D721Med (cell line): ENCODE measurements around the gene PLEKHJ1.

Source experiments
- DNase-seq: peaks from one replicate; pipeline ENCODE4 v3.0.0; 2011; ENCODE audit warnings: low spot score; ENCODE audit not compliant: insufficient read length
- FAIRE-seq: peaks from 2 replicates; lab custom pipeline; 2011; peaks lifted over from hg19 to GRCh38; lab: Jason Lieb, UNC
- TF ChIP-seq, protein P1 (sequence below): IDR thresholded peaks from 2 replicates; pipeline ENCODE4 v1.5.1; 2012; ENCODE audit warnings: mild to moderate bottlenecking, control low read depth; ENCODE audit not compliant: insufficient read depth; ENCODE audit errors: missing control alignments

PLEKHJ1 gene

DNA sequence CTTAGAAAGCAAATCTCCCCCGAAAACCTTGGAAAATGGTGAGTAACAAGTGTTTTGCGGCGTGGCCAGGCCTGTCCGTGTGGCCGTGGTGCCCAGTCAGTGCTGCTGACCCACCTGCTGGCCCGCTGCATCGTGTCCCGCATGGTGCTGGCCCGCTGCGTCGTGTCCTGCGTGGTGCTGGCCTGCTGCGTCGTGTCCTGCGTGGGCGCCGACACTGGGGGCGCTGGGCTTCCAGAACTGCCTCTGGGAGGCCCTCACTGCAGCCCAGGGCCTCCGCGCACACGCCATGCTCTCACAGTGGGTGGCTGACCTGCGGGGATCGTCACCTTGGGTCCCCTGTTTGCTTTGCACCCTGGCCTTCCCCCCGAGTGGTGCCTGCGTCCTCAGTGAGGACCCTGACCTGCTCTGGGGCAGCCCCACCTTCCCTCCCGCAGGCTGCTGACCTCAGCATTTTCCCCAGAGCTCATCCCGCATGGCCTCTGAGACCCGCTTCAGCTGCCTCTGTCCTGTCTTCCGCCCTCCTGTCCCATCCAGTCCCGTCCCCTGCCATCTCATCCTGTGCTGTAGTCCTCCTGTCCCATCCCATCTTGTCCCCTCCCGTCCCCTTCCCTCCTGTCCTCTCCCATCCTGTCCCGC is 10.6 kb downstream of the PLEKHJ1 start:
- DNase-seq (no peak), FAIRE-seq (no peak)
- TF ChIP-seq, protein P1, sequence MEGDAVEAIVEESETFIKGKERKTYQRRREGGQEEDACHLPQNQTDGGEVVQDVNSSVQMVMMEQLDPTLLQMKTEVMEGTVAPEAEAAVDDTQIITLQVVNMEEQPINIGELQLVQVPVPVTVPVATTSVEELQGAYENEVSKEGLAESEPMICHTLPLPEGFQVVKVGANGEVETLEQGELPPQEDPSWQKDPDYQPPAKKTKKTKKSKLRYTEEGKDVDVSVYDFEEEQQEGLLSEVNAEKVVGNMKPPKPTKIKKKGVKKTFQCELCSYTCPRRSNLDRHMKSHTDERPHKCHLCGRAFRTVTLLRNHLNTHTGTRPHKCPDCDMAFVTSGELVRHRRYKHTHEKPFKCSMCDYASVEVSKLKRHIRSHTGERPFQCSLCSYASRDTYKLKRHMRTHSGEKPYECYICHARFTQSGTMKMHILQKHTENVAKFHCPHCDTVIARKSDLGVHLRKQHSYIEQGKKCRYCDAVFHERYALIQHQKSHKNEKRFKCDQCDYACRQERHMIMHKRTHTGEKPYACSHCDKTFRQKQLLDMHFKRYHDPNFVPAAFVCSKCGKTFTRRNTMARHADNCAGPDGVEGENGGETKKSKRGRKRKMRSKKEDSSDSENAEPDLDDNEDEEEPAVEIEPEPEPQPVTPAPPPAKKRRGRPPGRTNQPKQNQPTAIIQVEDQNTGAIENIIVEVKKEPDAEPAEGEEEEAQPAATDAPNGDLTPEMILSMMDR: no peak

DNA sequence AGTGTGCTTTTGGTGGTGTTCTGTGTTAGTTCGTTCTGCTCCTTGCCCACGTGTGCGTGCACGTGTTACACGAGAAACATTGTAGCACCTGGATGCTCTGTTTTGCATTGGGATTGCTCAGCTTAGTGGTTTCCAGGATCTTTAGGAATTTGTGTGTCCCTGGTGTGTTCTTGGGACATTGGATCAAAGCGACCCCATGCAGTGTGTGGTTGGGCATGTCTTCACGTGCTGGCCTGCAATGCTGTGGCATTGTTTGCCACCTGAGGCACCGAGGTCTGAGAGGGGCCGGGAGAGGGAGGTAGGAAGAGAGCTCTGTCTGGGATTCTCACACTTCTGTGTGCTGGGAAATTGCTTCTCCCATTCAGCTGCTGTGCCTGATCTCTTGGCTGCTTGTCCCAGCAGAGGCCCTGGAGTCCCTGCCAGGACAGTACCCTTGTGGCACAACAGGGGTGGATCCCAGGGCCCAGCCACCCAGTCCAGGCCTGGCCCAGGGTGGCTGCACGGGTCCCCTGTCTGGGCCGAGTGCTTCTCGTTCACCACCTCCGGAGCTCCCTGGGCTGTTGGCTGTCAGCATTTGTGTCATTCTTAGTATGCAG is 11.3 kb downstream of the PLEKHJ1 start:
- DNase-seq: no peak
- no peak for FAIRE-seq
- TF ChIP-seq, protein P1: no peak

DNA sequence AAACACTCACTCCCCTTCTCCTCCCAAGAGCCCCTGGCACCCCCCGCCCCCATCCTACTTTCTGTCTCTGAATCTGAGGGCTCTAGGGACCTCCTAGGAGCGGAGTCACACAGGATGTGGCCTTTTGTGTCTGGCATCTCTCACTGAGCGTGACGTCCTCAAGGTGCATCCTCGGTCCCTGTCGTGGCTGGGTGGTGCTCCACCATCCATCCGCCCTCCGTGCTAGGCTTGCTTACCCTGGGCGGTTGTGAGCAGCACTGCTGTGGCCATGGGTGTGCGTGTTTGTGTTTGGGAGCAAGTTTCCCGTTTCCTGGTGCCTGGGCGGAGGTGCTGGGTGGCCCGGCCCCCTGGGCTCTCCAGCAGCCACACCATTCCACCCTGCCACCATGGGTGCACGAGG is 12.2 kb downstream of the PLEKHJ1 start:
- DNase-seq (no peak), FAIRE-seq (no peak)
- TF ChIP-seq, protein P1: no peak

DNA sequence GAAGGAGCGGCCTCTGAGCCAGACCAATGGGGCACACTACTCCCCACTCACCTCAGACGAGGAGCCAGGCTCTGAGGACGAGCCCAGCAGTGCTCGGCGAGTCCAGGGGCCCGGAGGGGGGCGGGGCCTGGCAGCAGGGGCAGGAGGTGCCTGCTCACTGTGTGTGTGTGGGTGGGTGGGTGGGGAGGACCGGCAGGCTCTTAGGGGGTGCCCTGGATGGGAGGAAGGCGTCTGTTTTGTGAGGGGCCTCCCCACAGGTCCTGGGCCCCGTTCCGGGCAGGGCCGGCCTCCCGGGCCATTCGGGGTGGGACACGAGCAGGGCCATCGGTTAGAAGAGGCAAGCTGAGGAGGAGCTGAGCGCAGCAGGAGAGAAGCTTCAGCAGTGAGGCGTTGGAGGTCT is 12.7 kb downstream of the PLEKHJ1 start:
- FAIRE-seq (no peak), DNase-seq (no peak)
- TF ChIP-seq, protein P1: no peak

DNA sequence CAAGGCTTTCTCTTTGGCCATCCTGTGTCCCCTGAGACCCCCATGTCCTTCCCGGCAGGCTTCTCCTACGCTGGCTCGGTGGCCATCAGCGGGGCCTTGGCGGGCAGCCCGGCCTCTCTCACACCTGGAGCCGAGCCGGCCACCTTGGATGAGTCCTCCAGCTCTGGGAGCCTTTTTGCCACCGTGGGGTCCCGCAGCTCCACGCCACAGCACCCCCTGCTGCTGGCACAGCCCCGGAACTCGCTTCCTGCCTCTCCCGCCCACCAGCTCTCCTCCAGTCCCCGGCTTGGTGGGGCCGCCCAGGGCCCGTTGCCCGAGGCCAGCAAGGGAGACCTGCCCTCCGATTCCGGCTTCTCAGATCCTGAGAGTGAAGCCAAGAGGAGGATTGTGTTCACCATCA is 14.2 kb downstream of the PLEKHJ1 start:
- no peak for FAIRE-seq
- no peak for DNase-seq
- TF ChIP-seq, protein P1: no peak

DNA sequence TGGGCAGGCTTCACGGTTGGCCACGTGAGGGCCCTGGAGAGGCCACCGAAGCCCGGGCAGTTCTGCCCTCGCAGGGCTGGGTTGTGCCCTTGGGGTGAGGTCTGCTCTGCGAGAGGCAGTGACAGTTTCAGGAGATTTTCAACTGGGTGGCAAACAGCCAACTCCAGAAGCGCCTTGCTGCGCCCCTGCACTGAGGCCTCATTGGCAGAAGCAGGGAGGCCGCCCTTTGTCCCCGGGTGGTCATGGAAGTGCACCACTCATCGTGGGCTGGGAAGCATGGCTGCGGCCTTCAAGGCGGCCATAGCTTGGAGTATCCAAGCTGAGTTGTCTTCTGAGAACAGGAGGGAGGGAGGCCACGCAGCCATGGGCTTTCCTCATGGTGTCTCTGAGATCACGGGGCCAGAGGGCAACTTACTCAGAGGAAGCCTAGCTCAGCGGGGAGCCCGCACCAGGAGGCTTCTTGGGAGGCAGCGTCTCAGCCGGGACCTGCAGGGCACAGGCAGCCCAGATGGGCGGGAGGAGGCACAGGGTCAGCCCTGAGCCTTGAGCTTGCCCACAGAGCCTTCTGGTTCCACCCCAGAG is 14.8 kb downstream of the PLEKHJ1 start:
- TF ChIP-seq, protein P1: no peak
- FAIRE-seq: no peak
- no peak for DNase-seq

DNA sequence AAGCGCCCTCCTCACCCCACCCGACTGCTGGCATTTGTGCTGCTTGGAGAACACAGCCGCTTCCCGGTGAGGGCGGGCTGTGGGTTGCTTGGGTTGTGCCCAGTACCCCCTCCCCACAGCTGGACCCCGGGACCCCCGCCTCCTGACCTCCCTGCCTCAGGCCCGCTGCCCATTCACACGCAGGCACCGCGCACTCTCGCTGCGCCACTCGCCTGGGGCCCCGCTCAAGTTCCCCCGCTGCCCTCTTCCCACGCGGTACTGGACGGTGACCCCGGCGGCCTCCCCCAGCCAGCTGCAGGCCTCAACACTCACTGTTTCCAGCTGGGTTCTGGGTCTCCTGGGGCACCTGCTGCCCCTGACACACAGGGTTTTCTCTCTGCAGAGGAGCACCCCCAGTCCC is 16.4 kb downstream of the PLEKHJ1 start:
- DNase-seq: no peak
- FAIRE-seq: no peak
- TF ChIP-seq, protein P1: no peak
